ENCODE measurements around the gene LCP1. TPM values are rescaled to one million over a fixed set of nuclear protein-coding genes. Genes with fewer than 3 reads are reported as not detected.

Gene LCP1
- polyA plus RNA-seq, 1 donor (not counting 4 experiments of a cell fraction or from before 2014, with no cell fraction given), result 2.5 TPM

- Histone ChIP-seq H3K36me3 (ENCODE audit: control insufficient read depth in 2 of 2, extremely low read depth in 1 of 2, insufficient read depth in 2 of 2, low read length in 2 of 2) (no peaks in the 10 kb centered on the region), H3K27ac (ENCODE audit: control insufficient read depth, insufficient read depth, low read length) (no peak overlapping the region), H4K20me1 (ENCODE audit: control insufficient read depth, extremely low read depth, insufficient read depth, low read length) (no peaks in the 10 kb centered on the region), H3K4me3 (ENCODE audit: control insufficient read depth in 2 of 3, extremely low read depth in 1 of 3, insufficient read depth in 2 of 3, low read depth in 1 of 3, low read length in 3 of 3) (no peak overlapping the region), H3K9me1 (ENCODE audit: control insufficient read depth, extremely low read depth, insufficient read depth, low read length) (no peaks in the 10 kb centered on the region), H3K4me2 (ENCODE audit: control insufficient read depth, extremely low read depth, insufficient read depth, low read depth, low read length) (no peak overlapping the region), H3K79me2 (ENCODE audit: control insufficient read depth, insufficient read depth, low read length) (no peaks in the 10 kb centered on the region), H2AFZ (ENCODE audit: control insufficient read depth, low read length) (peak overlapping the region; percentile 20), H3K4me1 (ENCODE audit: control insufficient read depth, extremely low read depth, insufficient read depth, low read length) (peaks cover 33% of the 10 kb centered on the region), H3K9me3 (ENCODE audit: control insufficient read depth, low read depth, low read length) (no peaks in the 10 kb centered on the region), H3K27me3 (ENCODE audit: control insufficient read depth, extremely low read depth, insufficient read depth, low read length) (no peaks in the 10 kb centered on the region), H3K9ac (ENCODE audit: control insufficient read depth, extremely low read depth, insufficient read depth, low read length) (no peak overlapping the region)
- DNase-seq (ENCODE audit: low read depth, low spot score) (no peak), FAIRE-seq (no peak)
- dilution Hi-C loops (cut with MboI; ENCODE audit: extremely low pct_ligation_motif_present, low sequenced_read_pairs), result no loop called here
- TF ChIP-seq CTCF (optimal IDR thresholded peaks at IDR 0.05 in 1 of 3, IDR thresholded peaks at IDR 0.05 in 1 of 3, conservative IDR thresholded peaks at IDR 0.05 in 1 of 3; ENCODE audit: extremely low read depth in 1 of 3, insufficient read depth in 2 of 3, low read length in 3 of 3) (no peak), EZH2 (IDR thresholded peaks at IDR 0.05; ENCODE audit: low read length) (no peak)
Observed at GRCh38 chr13:46124531-46124966, 57.4 kb downstream of the LCP1 start.

GRCh38 chr13:46122304-46122703 is 59.7 kb downstream of the LCP1 start:
- TF ChIP-seq EZH2 (IDR thresholded peaks at IDR 0.05; ENCODE audit: low read length) (no peak), CTCF (optimal IDR thresholded peaks at IDR 0.05 in 1 of 3, IDR thresholded peaks at IDR 0.05 in 1 of 3, conservative IDR thresholded peaks at IDR 0.05 in 1 of 3; ENCODE audit: extremely low read depth in 1 of 3, insufficient read depth in 2 of 3, low read length in 3 of 3) (no peak)
- dilution Hi-C loops (cut with MboI; ENCODE audit: extremely low pct_ligation_motif_present, low sequenced_read_pairs), result no loop called here
- H3K9ac ChIP-seq (ENCODE audit: control insufficient read depth, extremely low read depth, insufficient read depth, low read length), result no peak overlapping the region

More at GRCh38 chr13:46122304-46122703, 59.7 kb downstream of the LCP1 start:
- Histone ChIP-seq H3K4me3 (ENCODE audit: control insufficient read depth in 2 of 3, extremely low read depth in 1 of 3, insufficient read depth in 2 of 3, low read depth in 1 of 3, low read length in 3 of 3) (no peak overlapping the region), H3K4me1 (ENCODE audit: control insufficient read depth, extremely low read depth, insufficient read depth, low read length) (peaks cover 33% of the 10 kb centered on the region), H3K9me3 (ENCODE audit: control insufficient read depth, low read depth, low read length) (no peaks in the 10 kb centered on the region), H3K9me1 (ENCODE audit: control insufficient read depth, extremely low read depth, insufficient read depth, low read length) (no peaks in the 10 kb centered on the region), H3K27ac (ENCODE audit: control insufficient read depth, insufficient read depth, low read length) (no peak overlapping the region), H3K27me3 (ENCODE audit: control insufficient read depth, extremely low read depth, insufficient read depth, low read length) (no peaks in the 10 kb centered on the region), H4K20me1 (ENCODE audit: control insufficient read depth, extremely low read depth, insufficient read depth, low read length) (no peaks in the 10 kb centered on the region), H3K79me2 (ENCODE audit: control insufficient read depth, insufficient read depth, low read length) (no peaks in the 10 kb centered on the region), H3K4me2 (ENCODE audit: control insufficient read depth, extremely low read depth, insufficient read depth, low read depth, low read length) (no peak overlapping the region), H2AFZ (ENCODE audit: control insufficient read depth, low read length) (no peak overlapping the region), H3K36me3 (ENCODE audit: control insufficient read depth in 2 of 2, extremely low read depth in 1 of 2, insufficient read depth in 2 of 2, low read length in 2 of 2) (no peaks in the 10 kb centered on the region)
- FAIRE-seq (no peak), DNase-seq (ENCODE audit: low read depth, low spot score) (no peak)
